Endodermal cell (in vitro differentiated cells): ENCODE data around the gene ZNF771. TPM values are rescaled to one million over a fixed set of nuclear protein-coding genes. Genes with fewer than 3 reads are reported as not detected.

ENCODE experiments used
- DNase-seq: peaks from one replicate; pipeline ENCODE4 v3.0.0-alpha.2; 2017
- H3K27ac ChIP-seq: 2 replicates; pipeline ENCODE4 v1.5.1; 2013; ENCODE audit warnings: mild to moderate bottlenecking, low read depth, low read length, moderate library complexity
- H3K27me3 ChIP-seq: 2 replicates; pipeline ENCODE4 v1.6.1; 2013; ENCODE audit warnings: mild to moderate bottlenecking, low read length, moderate library complexity; ENCODE audit not compliant: insufficient read depth, control insufficient read depth, poor library complexity, severe bottlenecking
- H3K36me3 ChIP-seq: 2 replicates; pipeline ENCODE4 v1.7.0; 2013; ENCODE audit warnings: mild to moderate bottlenecking, low read length, moderate library complexity; ENCODE audit not compliant: control insufficient read depth, insufficient read depth
- H3K4me1 ChIP-seq: one replicate; pipeline ENCODE4 v1.7.0; 2013; ENCODE audit warnings: low read length; ENCODE audit not compliant: control insufficient read depth, insufficient read depth
- H3K4me3 ChIP-seq: 2 replicates; pipeline ENCODE4 v1.5.1; 2013; ENCODE audit warnings: mild to moderate bottlenecking, low read length, moderate library complexity
- H3K9ac ChIP-seq: 2 replicates; pipeline ENCODE4 v1.6.1; 2013; ENCODE audit warnings: mild to moderate bottlenecking, low read length, moderate library complexity; ENCODE audit not compliant: poor library complexity, severe bottlenecking; ENCODE audit errors: extremely low read depth
- H3K9me3 ChIP-seq: 2 replicates; pipeline ENCODE4 v1.6.1; 2013; ENCODE audit warnings: mild to moderate bottlenecking, low read length, moderate library complexity; ENCODE audit not compliant: control insufficient read depth
- H3K27ac Mint-ChIP-seq: 2 replicates; pipeline ENCODE4 v1.8.0; 2020; ENCODE audit warnings: mixed read lengths
- H3K27me3 Mint-ChIP-seq: 2 replicates; pipeline ENCODE4 v1.8.0; 2021; ENCODE audit warnings: mild to moderate bottlenecking, mixed read lengths; ENCODE audit not compliant: insufficient read depth
- H3K36me3 Mint-ChIP-seq: 2 replicates; pipeline ENCODE4 v1.8.0; 2020; ENCODE audit warnings: low read depth, mixed read lengths
- H3K4me1 Mint-ChIP-seq: 2 replicates; pipeline ENCODE4 v1.8.0; 2020; ENCODE audit warnings: mixed read lengths
- H3K4me3 Mint-ChIP-seq: 2 replicates; pipeline ENCODE4 v1.8.0; 2020; ENCODE audit warnings: mild to moderate bottlenecking, moderate library complexity, mixed read lengths
- H3K9me3 Mint-ChIP-seq: 2 replicates; pipeline ENCODE4 v1.8.0; 2020; ENCODE audit warnings: mild to moderate bottlenecking, mixed read lengths
- CTCF ChIP-seq: fragments of 200-600 bp; sonication (generic); conservative IDR thresholded peaks from 2 replicates; pipeline ENCODE4 v1.5.0; 2021; ENCODE audit warnings: antibody characterized with exemption, mild to moderate bottlenecking
- WGBS, 2 experiments: methylation state at CpG; one replicate each; pipeline versions ENCODE4 v1.1.5 to v1.1.7; 2013; ENCODE audit warnings: missing lambda C conversion rate in 2 of 2, mixed read lengths in 1 of 2; ENCODE audit not compliant: insufficient coverage in 1 of 2, insufficient read length in 1 of 2; 5-methylcytosine and 5-hydroxymethylcytosine counted together
- total RNA-seq, 2 donors: library from RNA; stranded (reverse); fragmentation: NEBNext Ultra II Directional in 1 of 2; extraction: Animal tissue kit (Norgen Biotek cat#: 25700) in 1 of 2; gene quantifications; 2 replicates in 1 of 2; 3 replicates in 1 of 2; pipeline ENCODE4 v1.2.1, GENCODE V29; 2021

Gene ZNF771
- total RNA-seq, 2 donors from 2014 or later, result 14.7 to 16.6 TPM

GRCh38 chr16:30443631-30444030 is 36.2 kb downstream of the ZNF771 start:
- Mint-ChIP-seq H3K4me3 (no peak overlapping the region), H3K4me1 (peaks cover 5% of the 10 kb centered on the region), H3K9me3 (peaks cover 14% of the 10 kb centered on the region), H3K27ac (no peak overlapping the region), H3K36me3 (peaks cover 21% of the 10 kb centered on the region), H3K27me3 (peaks cover 16% of the 10 kb centered on the region)
- DNase-seq, result no peak
- Histone ChIP-seq H3K4me3 (peak overlapping the region; percentile 82), H3K9me3 (peaks cover 9% of the 10 kb centered on the region), H3K4me1 (peaks cover 3% of the 10 kb centered on the region), H3K27me3 (no peaks in the 10 kb centered on the region), H3K27ac (no peak overlapping the region), H3K9ac (no peak overlapping the region), H3K36me3 (peaks cover 14% of the 10 kb centered on the region)
- no peak for TF ChIP-seq CTCF
- WGBS, 2 experiments, result 98 to 100% methylated on average over 1 to 2 of the region's 2 CpGs

DNA sequence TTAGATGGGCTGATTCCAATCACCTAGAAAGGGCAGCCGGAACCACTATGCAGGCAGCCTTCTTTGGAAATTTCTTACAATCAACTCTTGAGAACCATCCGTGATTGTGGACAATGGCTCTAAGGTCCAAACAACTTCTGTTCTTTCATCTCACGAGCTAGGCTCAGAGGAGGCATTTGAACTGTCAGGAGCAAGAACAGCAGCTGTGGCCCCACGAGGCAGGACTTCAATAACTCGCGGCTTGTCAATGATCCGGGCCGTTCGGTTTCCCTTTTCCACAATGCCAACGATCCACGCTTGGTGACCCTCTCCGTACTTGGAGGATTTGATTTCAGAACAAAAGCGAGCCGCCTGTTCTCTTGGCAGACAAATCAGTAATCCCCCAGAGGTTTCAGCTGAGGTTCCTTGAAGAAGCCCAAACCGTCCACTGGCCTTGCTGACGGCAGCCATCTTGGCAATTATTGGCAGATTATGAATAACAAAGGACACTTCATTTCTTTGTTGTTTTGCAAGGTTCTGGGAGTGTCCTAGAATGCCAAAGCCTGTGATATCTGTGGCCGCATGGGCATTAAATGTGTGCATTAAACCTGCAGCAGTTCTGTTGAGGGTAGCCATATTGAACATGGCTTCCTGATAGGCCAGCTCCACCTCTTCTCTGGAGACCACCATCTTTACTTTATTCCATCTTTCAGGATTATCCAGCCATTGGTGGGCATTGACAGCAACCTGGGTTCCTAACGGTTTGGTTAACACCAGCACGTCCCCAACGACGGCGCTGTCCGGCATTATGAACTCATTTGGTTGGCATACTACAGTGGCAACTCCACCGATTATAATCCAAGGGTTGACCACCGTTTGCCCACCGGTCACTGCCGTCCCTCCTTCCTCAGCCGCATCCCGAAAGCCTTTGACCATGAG is 37.1 kb downstream of the ZNF771 start:
- Histone ChIP-seq H3K9me3 (peaks cover 9% of the 10 kb centered on the region), H3K9ac (peak overlapping the region; percentile 89), H3K27ac (no peak overlapping the region), H3K4me1 (peaks cover 3% of the 10 kb centered on the region), H3K36me3 (peaks cover 14% of the 10 kb centered on the region), H3K27me3 (no peaks in the 10 kb centered on the region), H3K4me3 (peak overlapping the region; percentile 82)
- WGBS, 2 experiments, result 94 to 98% methylated on average over 28 to 29 of the region's 29 CpGs
- H3K9me3 Mint-ChIP-seq, result peaks cover 12% of the 10 kb centered on the region
- H3K27ac Mint-ChIP-seq, result no peak overlapping the region
- peak overlapping the region; percentile 74 for H3K4me3 Mint-ChIP-seq
- H3K36me3 Mint-ChIP-seq, result peaks cover 21% of the 10 kb centered on the region
- peaks cover 5% of the 10 kb centered on the region for H3K4me1 Mint-ChIP-seq
- TF ChIP-seq CTCF, result no peak
- DNase-seq, result no peak
- H3K27me3 Mint-ChIP-seq, result peaks cover 16% of the 10 kb centered on the region

- Mint-ChIP-seq H3K9me3 (peaks cover 12% of the 10 kb centered on the region), H3K36me3 (peaks cover 21% of the 10 kb centered on the region), H3K27me3 (peaks cover 16% of the 10 kb centered on the region), H3K27ac (no peak overlapping the region), H3K4me1 (peaks cover 5% of the 10 kb centered on the region), H3K4me3 (peak overlapping the region; percentile 74)
- peak overlapping the region; percentile 89 for H3K9ac ChIP-seq
- no peak overlapping the region for H3K27ac ChIP-seq
- 52 to 53% methylated on average over 8 to 11 of the region's 11 CpGs for WGBS, 2 experiments
- H3K27me3 ChIP-seq, result no peaks in the 10 kb centered on the region
- H3K4me1 ChIP-seq, result peaks cover 3% of the 10 kb centered on the region
- no peak for TF ChIP-seq CTCF
- peaks cover 9% of the 10 kb centered on the region for H3K9me3 ChIP-seq
- peak overlapping the region; percentile 82 for H3K4me3 ChIP-seq
- no peak for DNase-seq
- peaks cover 14% of the 10 kb centered on the region for H3K36me3 ChIP-seq
Measured at GRCh38 chr16:30445149-30445407, 37.7 kb downstream of the ZNF771 start.
